B cell (primary cell): ENCODE data around the gene PREX1. TPM values are rescaled to one million over a fixed set of nuclear protein-coding genes. Genes with fewer than 3 reads are reported as not detected.

Experiments
- ATAC-seq: fragments of 200-7000 bp; cut with Tn5 transposase; one replicate; pipeline ENCODE4 v1.10.0; 2021; ENCODE audit warnings: low read depth, mild to moderate bottlenecking, moderate number of reproducible peaks, moderate library complexity
- CTCF ChIA-PET: fragments of 350-600 bp; sonication (Branson Sonifier 250); formaldehyde crosslinking; loops from one replicate; lab custom pipeline; 2021; ENCODE audit warnings: antibody characterized with exemption, inconsistent platforms; lab: Charles Lee
- POLR2A ChIA-PET: fragments of 350-600 bp; sonication (Branson Sonifier 250); formaldehyde crosslinking; loops from one replicate; lab custom pipeline; 2021; ENCODE audit warnings: antibody characterized with exemption; lab: Charles Lee
- DNase-seq: peaks from one replicate; pipeline ENCODE4 v3.0.0; 2013
- H2AFZ ChIP-seq: 2 replicates; pipeline ENCODE4 v1.6.1; 2012; ENCODE audit warnings: mild to moderate bottlenecking, low read depth, low read length; ENCODE audit not compliant: insufficient read depth, poor library complexity, severe bottlenecking
- H3K27ac ChIP-seq, 2 donors: 1 replicate in 1 of 2; 2 replicates in 1 of 2; pipeline ENCODE4 v1.5.1; 2012 to 2013; ENCODE audit warnings: low read length in 2 of 2, mild to moderate bottlenecking in 2 of 2, moderate library complexity in 1 of 2
- H3K27me3 ChIP-seq, 4 experiments: fragments of 200-600 bp in 1 of 4; sonication (generic) in 1 of 4; replicated peaks in 1 of 4; 1 replicate in 2 of 4; 2 replicates in 2 of 4; pipeline versions ENCODE4 v1.6.1 to v1.7.0; 2013 to 2016; ENCODE audit warnings: low read length in 3 of 4, mild to moderate bottlenecking in 2 of 4, mixed read lengths in 1 of 4, moderate library complexity in 1 of 4; ENCODE audit not compliant: insufficient read depth in 4 of 4, control insufficient read depth in 3 of 4; ENCODE audit errors: control extremely low read depth in 1 of 4
- H3K36me3 ChIP-seq, 2 experiments: replicated peaks in 1 of 2; 1 replicate in 1 of 2; 2 replicates in 1 of 2; pipeline versions ENCODE4 v1.6.1 to v1.7.1; 2013; ENCODE audit warnings: low read length in 1 of 2; ENCODE audit not compliant: insufficient read depth in 2 of 2, control insufficient read depth in 1 of 2; ENCODE audit errors: control extremely low read depth in 1 of 2, extremely low read depth in 1 of 2
- H3K4me1 ChIP-seq, 2 donors: fragments of 200-600 bp in 1 of 2; sonication (generic) in 1 of 2; 1 replicate in 1 of 2; 2 replicates in 1 of 2; pipeline versions ENCODE4 v1.5.1 to v1.6.1; 2013 to 2017; ENCODE audit warnings: low read length in 2 of 2; ENCODE audit not compliant: control insufficient read depth in 2 of 2, insufficient read depth in 2 of 2
- H3K4me2 ChIP-seq: replicated peaks from 2 replicates; pipeline ENCODE3; 2012; ENCODE audit warnings: mild to moderate bottlenecking, low read depth, low read length; ENCODE audit not compliant: poor library complexity, severe bottlenecking
- H3K4me3 ChIP-seq, 5 experiments: fragments of 200-600 bp in 1 of 5; sonication (generic) in 1 of 5; 1 replicate in 3 of 5; 2 replicates in 2 of 5; pipeline versions ENCODE4 v1.5.1 to v1.7.0; 2011 to 2016; ENCODE audit warnings: low read length in 4 of 5, mild to moderate bottlenecking in 4 of 5, low read depth in 2 of 5, control low read depth in 1 of 5, moderate library complexity in 1 of 5; ENCODE audit not compliant: insufficient read depth in 1 of 5; ENCODE audit errors: control extremely low read depth in 1 of 5, extremely low read depth in 1 of 5
- H3K79me2 ChIP-seq: fragments of 200-600 bp; sonication (generic); one replicate; pipeline ENCODE4 v1.6.0; 2016; ENCODE audit warnings: low read length; ENCODE audit not compliant: control insufficient read depth, insufficient read depth
- H3K9ac ChIP-seq: fragments of 200-600 bp; sonication (generic); 2 replicates; pipeline ENCODE4 v1.6.1; 2017; ENCODE audit warnings: mild to moderate bottlenecking, low read length, moderate library complexity
- H3K9me3 ChIP-seq, 3 donors: one replicate each; pipeline versions ENCODE4 v1.6.1 to v1.7.1; 2013; ENCODE audit warnings: low read length in 2 of 3; ENCODE audit not compliant: control insufficient read depth in 2 of 3, insufficient read depth in 1 of 3; ENCODE audit errors: control extremely low read depth in 1 of 3
- H4K20me1 ChIP-seq: 2 replicates; pipeline ENCODE4 v1.6.0; 2012; ENCODE audit warnings: mild to moderate bottlenecking, low read length; ENCODE audit not compliant: insufficient read depth, control insufficient read depth, poor library complexity, severe bottlenecking
- H3K27ac Mint-ChIP-seq: one replicate; pipeline ENCODE4 v1.8.0; 2021; ENCODE audit warnings: mixed read lengths
- H3K27me3 Mint-ChIP-seq: one replicate; pipeline ENCODE4 v1.8.0; 2021; ENCODE audit warnings: mixed read lengths
- H3K4me1 Mint-ChIP-seq: one replicate; pipeline ENCODE4 v1.8.0; 2021; ENCODE audit warnings: mixed read lengths
- H3K4me3 Mint-ChIP-seq: one replicate; pipeline ENCODE4 v1.8.0; 2021; ENCODE audit warnings: mixed read lengths
- H3K9me3 Mint-ChIP-seq: one replicate; pipeline ENCODE4 v1.8.0; 2022; ENCODE audit warnings: mixed read lengths; ENCODE audit not compliant: insufficient read depth
- EZH2 ChIP-seq: IDR thresholded peaks from 2 replicates; pipeline ENCODE4 v1.6.1; 2012; ENCODE audit warnings: borderline replicate concordance, low read depth, mild to moderate bottlenecking, moderate library complexity, low read length; ENCODE audit not compliant: insufficient read depth, poor library complexity, severe bottlenecking
- WGBS: methylation state at CpG from one replicate; pipeline ENCODE4 v1.1.5; 2013; ENCODE audit warnings: missing lambda C conversion rate; ENCODE audit not compliant: insufficient coverage; 5-methylcytosine and 5-hydroxymethylcytosine counted together
- intact Hi-C: fragments of 100-400 bp; cut with micrococcal nuclease; formaldehyde crosslinking; loops from one replicate; pipeline ENCODE4 v1.10.0; 2022
- polyA plus RNA-seq: library from polyadenylated mRNA; depleted of rRNA; stranded (reverse); fragments of >200 nt; gene quantifications from 2 replicates; pipeline ENCODE4 v1.2.3, GENCODE V29; 2012
- total RNA-seq, 2 donors: library from RNA; stranded (reverse); fragments of 120-200 nt in 1 of 2; gene quantifications; 1 replicate in 1 of 2; 2 replicates in 1 of 2; pipeline versions ENCODE4 v1.2.3 to v1.2.4, GENCODE V29; 2013 to 2022
- TF ChIP-seq, protein P1 (sequence below): fragments of 200-600 bp; IDR thresholded peaks from one replicate; pipeline ENCODE4 v1.8.0; 2022; ENCODE audit warnings: antibody characterized with exemption, mild to moderate bottlenecking

The PREX1 gene
- total and polyA plus RNA-seq, 2 donors (not counting 1 experiment from before 2014, with no cell fraction given), result 79.1 to 99.4 TPM

DNA sequence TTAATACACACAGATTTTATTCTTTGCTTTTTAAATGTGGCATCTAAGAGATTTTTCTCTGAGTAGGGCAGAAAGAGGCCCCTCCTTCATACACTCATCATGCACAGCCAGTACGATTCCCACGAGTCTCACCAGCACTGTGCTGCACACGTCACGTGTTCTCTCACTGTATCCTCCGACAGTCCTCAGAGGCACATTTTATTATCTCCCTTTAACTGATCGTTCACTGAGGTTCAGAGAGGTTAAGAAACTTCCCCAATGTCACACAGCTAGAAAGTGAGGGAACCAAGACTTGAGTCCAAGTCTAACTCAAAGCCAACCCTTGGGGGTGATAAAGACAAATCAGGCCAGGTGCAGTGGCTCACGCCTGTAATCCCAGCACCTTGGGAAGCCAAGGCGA is 142.5 kb downstream of the PREX1 start:
- H3K4me1 Mint-ChIP-seq, result peaks cover 5% of the 10 kb centered on the region
- ChIA-PET CTCF (interaction anchor here (0.6 to 1.0 kb wide), 2 partner anchors 192 to 215 kb away, joined by 3 read pairs; no protein-coding TSS in a partner anchor), POLR2A (no interaction called here)
- no peak overlapping the region for H3K27ac Mint-ChIP-seq
- WGBS, result no CpG with 5 or more reads among the region's 8 CpGs
- H2AFZ ChIP-seq, result no peak overlapping the region
- H3K4me1 ChIP-seq, result no peaks in the 10 kb centered on the region
- intact Hi-C loops, result no loop called here
- TF ChIP-seq EZH2, result no peak
- TF ChIP-seq, protein P1, sequence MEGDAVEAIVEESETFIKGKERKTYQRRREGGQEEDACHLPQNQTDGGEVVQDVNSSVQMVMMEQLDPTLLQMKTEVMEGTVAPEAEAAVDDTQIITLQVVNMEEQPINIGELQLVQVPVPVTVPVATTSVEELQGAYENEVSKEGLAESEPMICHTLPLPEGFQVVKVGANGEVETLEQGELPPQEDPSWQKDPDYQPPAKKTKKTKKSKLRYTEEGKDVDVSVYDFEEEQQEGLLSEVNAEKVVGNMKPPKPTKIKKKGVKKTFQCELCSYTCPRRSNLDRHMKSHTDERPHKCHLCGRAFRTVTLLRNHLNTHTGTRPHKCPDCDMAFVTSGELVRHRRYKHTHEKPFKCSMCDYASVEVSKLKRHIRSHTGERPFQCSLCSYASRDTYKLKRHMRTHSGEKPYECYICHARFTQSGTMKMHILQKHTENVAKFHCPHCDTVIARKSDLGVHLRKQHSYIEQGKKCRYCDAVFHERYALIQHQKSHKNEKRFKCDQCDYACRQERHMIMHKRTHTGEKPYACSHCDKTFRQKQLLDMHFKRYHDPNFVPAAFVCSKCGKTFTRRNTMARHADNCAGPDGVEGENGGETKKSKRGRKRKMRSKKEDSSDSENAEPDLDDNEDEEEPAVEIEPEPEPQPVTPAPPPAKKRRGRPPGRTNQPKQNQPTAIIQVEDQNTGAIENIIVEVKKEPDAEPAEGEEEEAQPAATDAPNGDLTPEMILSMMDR, result no peak
- no peak overlapping the region for H3K4me3 Mint-ChIP-seq
- H3K27me3 ChIP-seq, result no peaks in the 10 kb centered on the region
- H3K9ac ChIP-seq, result no peak overlapping the region
- H3K4me3 ChIP-seq, result no peak overlapping the region
- no peak for DNase-seq
- H4K20me1 ChIP-seq, result peaks cover 45% of the 10 kb centered on the region
- peaks cover 18% of the 10 kb centered on the region for H3K79me2 ChIP-seq
- no peaks in the 10 kb centered on the region for H3K9me3 Mint-ChIP-seq
- no peak overlapping the region for H3K27ac ChIP-seq
- no peak overlapping the region for H3K4me2 ChIP-seq
- H3K36me3 ChIP-seq, result peaks cover 0 to 91% of the 10 kb centered on the region in 2 experiments
- H3K27me3 Mint-ChIP-seq, result no peaks in the 10 kb centered on the region
- H3K9me3 ChIP-seq, result no peaks in the 10 kb centered on the region
- ATAC-seq, result no peak

DNA sequence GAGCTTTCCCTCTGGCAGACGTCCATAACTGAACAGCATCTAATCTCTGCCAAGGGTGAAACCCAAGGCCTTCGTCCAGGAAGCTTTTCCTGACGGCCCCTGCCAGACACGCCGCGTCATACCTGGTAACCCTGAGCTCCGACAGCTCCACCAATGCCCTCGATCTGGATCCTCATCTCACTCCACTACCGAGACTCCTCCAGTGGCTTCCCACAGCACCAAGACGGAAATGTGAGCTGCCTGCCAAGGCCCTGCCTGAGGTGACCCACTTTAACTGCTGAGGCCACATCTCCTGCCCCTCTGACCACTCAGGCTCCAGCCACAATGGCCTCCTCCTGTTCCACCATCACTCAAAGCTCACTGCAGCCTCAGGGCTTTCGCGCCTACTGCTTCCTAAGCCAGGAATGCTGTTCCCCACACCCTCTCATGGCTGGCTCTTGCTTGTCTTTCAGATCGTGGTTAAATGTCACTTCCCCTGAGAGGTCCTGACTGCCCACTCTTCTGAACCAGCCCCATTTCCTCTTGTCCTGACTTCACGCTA is 143.2 kb downstream of the PREX1 start:
- H3K27ac ChIP-seq, result no peak overlapping the region
- ChIA-PET POLR2A (interaction anchor here (0.9 kb wide), 1 partner anchor 32 kb away, joined by 3 read pairs; no protein-coding TSS in a partner anchor), CTCF (interaction anchor here (2.2 kb wide), 1 partner anchor 220 kb away, joined by 6 read pairs; no protein-coding TSS in a partner anchor)
- no peak overlapping the region for H2AFZ ChIP-seq
- no peaks in the 10 kb centered on the region for H3K4me1 ChIP-seq
- no peak for DNase-seq
- intact Hi-C loops, result no loop called here
- H3K9ac ChIP-seq, result no peak overlapping the region
- no peak for ATAC-seq
- peaks cover 1 to 91% of the 10 kb centered on the region in 2 experiments for H3K36me3 ChIP-seq
- peaks cover 45% of the 10 kb centered on the region for H4K20me1 ChIP-seq
- Mint-ChIP-seq H3K9me3 (no peaks in the 10 kb centered on the region), H3K4me1 (peaks cover 8% of the 10 kb centered on the region), H3K27me3 (no peaks in the 10 kb centered on the region), H3K27ac (peak overlapping the region; percentile 27), H3K4me3 (no peak overlapping the region)
- H3K79me2 ChIP-seq, result peaks cover 14% of the 10 kb centered on the region
- 90% methylated on average over 14 of the region's 14 CpGs for WGBS
- no peaks in the 10 kb centered on the region for H3K9me3 ChIP-seq
- TF ChIP-seq, protein P1, result no peak
- TF ChIP-seq EZH2, result no peak
- no peaks in the 10 kb centered on the region for H3K27me3 ChIP-seq
- H3K4me2 ChIP-seq, result no peak overlapping the region
- H3K4me3 ChIP-seq, result no peak overlapping the region
